K562 (cell line): ENCODE data around the gene FAM219A. TPM values are rescaled to one million over a fixed set of nuclear protein-coding genes. Genes with fewer than 3 reads are reported as not detected.

Experiments
- ATAC-seq: fragments of 200-7000 bp; cut with Tn5 transposase; 3 replicates; pipeline ENCODE4 v1.9.1; 2020; ENCODE audit warnings: moderate library complexity
- BruUV-seq: library from RNA; stranded (reverse); fragments of 400-500 nt; replicated peaks from 2 replicates; lab custom pipeline; 2021; lab: Mats Ljungman, UMichigan
- CTCF ChIA-PET: fragments of 300-600 bp; formaldehyde crosslinking; extraction: SDS; loops from one replicate; lab custom pipeline; 2021; ENCODE audit warnings: low intra/inter-chr PET ratio; lab: Yijun Ruan, JAX
- POLR2A ChIA-PET: fragments of 300-600, 350-650 bp; sonication (Branson Sonifier 250); formaldehyde crosslinking; extraction: SDS; loops from one replicate; lab custom pipeline; 2021; ENCODE audit warnings: antibody characterized with exemption, inconsistent platforms; lab: Yijun Ruan, JAX
- DNase-seq, 4 experiments: peaks; one replicate each; pipeline versions ENCODE4 v3.0.0 to v3.0.0-alpha.2; 2011 to 2018; ENCODE audit warnings: low spot score in 3 of 4, mixed read lengths in 3 of 4; ENCODE audit errors: extremely low read depth in 1 of 4
- FAIRE-seq: peaks from 2 replicates; lab custom pipeline; 2011; peaks lifted over from hg19 to GRCh38; lab: Jason Lieb, UNC
- H2AFZ ChIP-seq: 2 replicates; pipeline ENCODE4 v1.6.0; 2011; ENCODE audit warnings: low read depth, low read length, control low read depth, inconsistent platforms
- H3K27ac ChIP-seq: fragments of 200-600 bp; 3 replicates; pipeline ENCODE4 v1.8.0; 2011; ENCODE audit warnings: low read depth, mild to moderate bottlenecking, control low read depth, inconsistent platforms, low read length, moderate library complexity, mixed read lengths; ENCODE audit errors: extremely low read depth
- H3K27me3 ChIP-seq, 2 experiments: fragments of 300-600 bp in 1 of 2; 2 replicates in 1 of 2; 3 replicates in 1 of 2; pipeline versions ENCODE4 v1.6.0 to v1.8.0; 2011; ENCODE audit warnings: inconsistent platforms in 2 of 2, low read length in 2 of 2, mild to moderate bottlenecking in 1 of 2, mixed read lengths in 1 of 2, moderate library complexity in 1 of 2; ENCODE audit not compliant: control insufficient read depth in 2 of 2, insufficient read depth in 2 of 2
- H3K36me3 ChIP-seq: fragments of 300-600 bp; 3 replicates; pipeline ENCODE4 v1.8.0; 2011; ENCODE audit warnings: mild to moderate bottlenecking, low read length, inconsistent platforms; ENCODE audit not compliant: control insufficient read depth, insufficient read depth
- H3K4me1 ChIP-seq, 2 experiments: fragments of 200-600 bp in 1 of 2; replicated peaks in 1 of 2; 2 replicates in 1 of 2; 3 replicates in 1 of 2; pipeline versions ENCODE4 v1.5.1 to v1.8.0; 2011; ENCODE audit warnings: inconsistent platforms in 2 of 2, low read length in 2 of 2, mild to moderate bottlenecking in 1 of 2, mixed read lengths in 1 of 2, moderate library complexity in 1 of 2; ENCODE audit not compliant: control insufficient read depth in 2 of 2, insufficient read depth in 2 of 2
- H3K4me2 ChIP-seq: 2 replicates; pipeline ENCODE4 v1.6.1; 2011; ENCODE audit warnings: low read length, control low read depth, inconsistent platforms, mixed read lengths; ENCODE audit not compliant: insufficient read depth
- H3K4me3 ChIP-seq: fragments of 200-600 bp; sonication (generic), shearing (Covaris generic); 2 replicates; pipeline ENCODE4 v1.5.1; 2016; ENCODE audit warnings: control low read depth, inconsistent platforms
- H3K79me2 ChIP-seq: fragments of 200-600 bp; 3 replicates; pipeline ENCODE4 v1.8.0; 2011; ENCODE audit warnings: low read length, inconsistent platforms; ENCODE audit not compliant: control insufficient read depth, insufficient read depth
- H3K9ac ChIP-seq, 2 experiments: 2 replicates each; pipeline versions ENCODE4 v1.6.0 to v1.6.1; 2011; ENCODE audit warnings: low read depth in 2 of 2, low read length in 2 of 2, control low read depth in 1 of 2, inconsistent platforms in 1 of 2, mild to moderate bottlenecking in 1 of 2, mixed read lengths in 1 of 2; ENCODE audit not compliant: insufficient read depth in 1 of 2
- H3K9me1 ChIP-seq: one replicate; pipeline ENCODE4 v1.6.0; 2011; ENCODE audit warnings: inconsistent platforms, mild to moderate bottlenecking, low read length, moderate library complexity; ENCODE audit not compliant: control insufficient read depth, insufficient read depth
- H3K9me3 ChIP-seq: replicated peaks from 2 replicates; pipeline ENCODE4 v1.5.1; 2011; ENCODE audit warnings: low read depth, low read length, inconsistent platforms; ENCODE audit not compliant: control insufficient read depth, insufficient read depth
- H4K20me1 ChIP-seq: replicated peaks from 2 replicates; pipeline ENCODE4 v1.6.1; 2011; ENCODE audit warnings: low read length, inconsistent platforms, mixed read lengths; ENCODE audit not compliant: control insufficient read depth, insufficient read depth
- ATF7 ChIP-seq: fragments of 450-650 bp; IDR thresholded peaks from 2 replicates; pipeline ENCODE4 v1.7.1; 2014; ENCODE audit warnings: mild to moderate bottlenecking, moderate library complexity
- HDAC2 ChIP-seq: fragments of 450-650 bp; IDR thresholded peaks from 2 replicates; pipeline ENCODE4 v1.6.1; 2016; ENCODE audit warnings: mild to moderate bottlenecking
- JUN ChIP-seq, 2 experiments: sonication (generic) in 1 of 2; formaldehyde crosslinking in 1 of 2; IDR thresholded peaks; 2 replicates each; pipeline versions ENCODE4 v1.6.1 to v1.8.0; 2012 to 2022; ENCODE audit warnings: borderline replicate concordance in 2 of 2, mild to moderate bottlenecking in 2 of 2, improper control_type of control experiment in 1 of 2, low read depth in 1 of 2, low read length in 1 of 2, missing genetic modification reagents in 1 of 2
- JUND ChIP-seq, 2 experiments: IDR thresholded peaks; 2 replicates in 1 of 2; 3 replicates in 1 of 2; pipeline ENCODE4 v1.6.1; 2011; ENCODE audit warnings: borderline replicate concordance in 2 of 2, low read depth in 2 of 2, low read length in 2 of 2, improper control_type of control experiment in 1 of 2, missing biosample characterization in 1 of 2, missing genetic modification characterization in 1 of 2, missing genetic modification reagents in 1 of 2
- KDM5B ChIP-seq: fragments of 200-600 bp; sonication (generic); IDR thresholded peaks from 2 replicates; pipeline ENCODE4 v1.6.1; 2012; ENCODE audit warnings: low read depth, mild to moderate bottlenecking, moderate library complexity, low read length, control low read depth, inconsistent platforms; ENCODE audit not compliant: insufficient replicate concordance
- L3MBTL2 ChIP-seq: fragments of 450-650 bp; IDR thresholded peaks from 2 replicates; pipeline ENCODE4 v1.6.1; 2016; ENCODE audit warnings: mild to moderate bottlenecking, moderate library complexity
- PHF8 ChIP-seq: fragments of 200-600 bp; sonication (generic); IDR thresholded peaks from 2 replicates; pipeline ENCODE4 v1.6.1; 2012; ENCODE audit warnings: mixed run types, mild to moderate bottlenecking, inconsistent platforms, low read length, moderate library complexity, borderline replicate concordance
- SAFB2 ChIP-seq: fragments of 200-400 bp; formaldehyde crosslinking; IDR thresholded peaks from 2 replicates; pipeline ENCODE4 v1.6.1; 2018; ENCODE audit warnings: borderline replicate concordance, low read length, low read depth, moderate library complexity; ENCODE audit not compliant: severe bottlenecking
- SIX5 ChIP-seq, 2 experiments: IDR thresholded peaks; 2 replicates each; pipeline ENCODE4 v1.6.1; 2011; ENCODE audit warnings: low read length in 2 of 2, borderline replicate concordance in 1 of 2, low read depth in 1 of 2, mild to moderate bottlenecking in 1 of 2, moderate library complexity in 1 of 2; ENCODE audit not compliant: insufficient read depth in 1 of 2
- SNRNP70 ChIP-seq: fragments of 200-400 bp; formaldehyde crosslinking; optimal IDR thresholded peaks from 2 replicates; pipeline ENCODE3; 2017; ENCODE audit warnings: low read depth, low read length
- ZFX ChIP-seq: sonication (generic); formaldehyde crosslinking; IDR thresholded peaks from 2 replicates; pipeline ENCODE4 v1.8.0; 2022; ENCODE audit warnings: mild to moderate bottlenecking, missing genetic modification reagents, moderate library complexity
- ZNF766 ChIP-seq: fragments of 200-800 bp; sonication (Bioruptor generic); conservative IDR thresholded peaks from 2 replicates; pipeline ENCODE4 v1.6.1; 2016; ENCODE audit warnings: missing genetic modification characterization, missing compliant biosample characterization
- WGBS: fragments of 100-300 bp; shearing (Covaris generic); methylation state at CpG from one replicate; pipeline ENCODE4 v1.1.6; 2016; ENCODE audit warnings: low coverage, mixed read lengths; ENCODE audit not compliant: insufficient coverage; ENCODE audit errors: missing lambda C conversion rate; 5-methylcytosine and 5-hydroxymethylcytosine counted together
- in situ Hi-C: fragments of 300-500 bp; cut with MboI; formaldehyde crosslinking; loops from 4 replicates; pipeline ENCODE4 v1.15.0; 2018; ENCODE audit warnings: inconsistent platforms, mixed read lengths
- intact Hi-C: fragments of 100-400 bp; cut with micrococcal nuclease; formaldehyde crosslinking; loops from 2 replicates; pipeline ENCODE4 v1.14.2; 2022
- polyA plus RNA-seq, 8 experiments: library from polyadenylated mRNA; depleted of rRNA in 4 of 8; stranded (reverse) in 5 of 8; unstranded in 3 of 8; fragments of >200 nt; fragmentation: Nextera tagmentation in 2 of 8; fragmentation: Illumina TruSeq in 1 of 8; extraction: Ambion mirVana in 2 of 8; extraction: Trizol in 1 of 8; gene quantifications; 2 replicates each; pipeline versions ENCODE4 v1.2.1 to v1.2.3, GENCODE V29; 2011 to 2014; ENCODE audit warnings: inconsistent platforms in 1 of 8, missing spikeins in 1 of 8
- total RNA-seq, 7 experiments: library from RNA; depleted of rRNA in 6 of 7; stranded (reverse); fragments of >200 nt in 6 of 7; fragmentation: Illumina TruSeq in 2 of 7; extraction: Trizol in 2 of 7; gene quantifications; 2 replicates each; pipeline versions ENCODE4 v1.2.1 to v1.2.3, GENCODE V29; 2011 to 2021; ENCODE audit warnings: low replicate concordance in 1 of 7
- TF ChIP-seq, protein P1 (sequence below): fragments of 250-450 bp; sonication (Bioruptor Pico); IDR thresholded peaks from 2 replicates; pipeline ENCODE4 v1.8.0; 2022; ENCODE audit warnings: inconsistent platforms
- TF ChIP-seq, protein P2 (sequence below): fragments of 450-650 bp; IDR thresholded peaks from 2 replicates; pipeline ENCODE4 v1.6.1; 2016
- TF ChIP-seq, protein P3 (sequence below): sonication (generic); formaldehyde crosslinking; IDR thresholded peaks from 2 replicates; pipeline ENCODE4 v1.8.1; 2022; ENCODE audit warnings: missing genetic modification reagents

The FAM219A gene
- total and polyA plus RNA-seq, 9 of the 15 experiments (the other 6 are each of a cell fraction or from before 2014, with no cell fraction given), result 0.63 to 8.6 (median 2.9) TPM

DNA sequence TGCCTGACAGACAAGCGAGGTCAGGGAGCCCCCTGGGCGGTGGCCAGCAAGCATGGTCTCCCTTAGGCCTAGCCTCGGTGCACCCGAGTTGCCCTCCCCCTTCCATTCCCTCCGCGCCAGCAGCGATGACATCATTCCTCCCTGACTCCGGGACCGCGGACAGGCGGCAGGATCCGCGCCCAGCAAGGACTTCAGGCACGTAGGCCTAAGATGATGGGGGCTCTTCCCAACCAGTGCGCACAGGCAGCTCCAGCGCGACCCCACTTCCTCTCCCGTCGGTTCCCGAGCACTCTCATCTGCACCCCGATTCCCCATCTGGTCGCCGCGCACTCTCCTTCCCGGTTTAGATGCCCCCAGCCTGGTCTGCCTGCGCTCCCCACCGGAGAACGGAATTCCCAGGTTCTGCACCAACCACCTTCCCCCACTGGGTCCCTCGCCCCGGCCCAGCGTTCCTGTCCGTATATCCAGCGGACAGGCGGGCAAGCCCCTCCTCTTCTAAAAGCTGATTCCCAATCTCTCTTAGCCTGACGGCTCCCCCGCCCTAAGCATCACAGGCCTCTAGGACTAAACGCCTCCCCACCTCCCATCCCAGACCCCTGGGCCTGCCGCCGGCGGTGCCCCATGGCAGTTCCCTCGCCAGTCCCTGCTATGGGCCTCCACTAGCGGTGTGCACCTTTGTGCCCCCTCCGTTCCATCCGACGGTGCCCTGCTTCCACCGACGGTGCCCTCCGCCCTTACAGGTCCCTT is 931 bp downstream of the FAM219A start:
- ATAC-seq (peak; percentile 24; the same call in 1 of the 3 replicates), FAIRE-seq (no peak), DNase-seq (peak; percentile 21 to 38 (median 24))
- peaks cover 4 to 22% of the 10 kb centered on the region in 2 experiments; a peak in 4 of 5 replicates for H3K4me1 ChIP-seq
- intact Hi-C loops, result no loop called here
- 37% methylated on average over 25 of the region's 48 CpGs for WGBS
- peak overlapping the region; percentile 73 for H3K4me2 ChIP-seq
- CTCF ChIA-PET, result no interaction called here
- H3K79me2 ChIP-seq, result peaks cover 4% of the 10 kb centered on the region; the same call in 1 of the 3 replicates
- peak overlapping the region; percentile 44 to 92; a peak in 3 of 4 replicates for H3K9ac ChIP-seq
- no peaks in the 10 kb centered on the region for H3K9me3 ChIP-seq
- H4K20me1 ChIP-seq, result peaks cover 8% of the 10 kb centered on the region; the same call in 1 of the 2 replicates
- BruUV-seq, result no TSS peak
- H3K27ac ChIP-seq, result no peak overlapping the region
- no peaks in the 10 kb centered on the region for H3K36me3 ChIP-seq
- H3K9me1 ChIP-seq, result no peaks in the 10 kb centered on the region
- in situ Hi-C loops, result no loop called here
- POLR2A ChIA-PET, result interaction anchor here (0.6 to 0.8 kb wide), 2 partner anchors 10 to 142 kb away, joined by 3 read pairs; no protein-coding TSS in a partner anchor
- no peaks in the 10 kb centered on the region for H3K27me3 ChIP-seq
- H2AFZ ChIP-seq, result no peak overlapping the region
- peak overlapping the region; percentile 58 for H3K4me3 ChIP-seq
- TF ChIP-seq, protein P1, sequence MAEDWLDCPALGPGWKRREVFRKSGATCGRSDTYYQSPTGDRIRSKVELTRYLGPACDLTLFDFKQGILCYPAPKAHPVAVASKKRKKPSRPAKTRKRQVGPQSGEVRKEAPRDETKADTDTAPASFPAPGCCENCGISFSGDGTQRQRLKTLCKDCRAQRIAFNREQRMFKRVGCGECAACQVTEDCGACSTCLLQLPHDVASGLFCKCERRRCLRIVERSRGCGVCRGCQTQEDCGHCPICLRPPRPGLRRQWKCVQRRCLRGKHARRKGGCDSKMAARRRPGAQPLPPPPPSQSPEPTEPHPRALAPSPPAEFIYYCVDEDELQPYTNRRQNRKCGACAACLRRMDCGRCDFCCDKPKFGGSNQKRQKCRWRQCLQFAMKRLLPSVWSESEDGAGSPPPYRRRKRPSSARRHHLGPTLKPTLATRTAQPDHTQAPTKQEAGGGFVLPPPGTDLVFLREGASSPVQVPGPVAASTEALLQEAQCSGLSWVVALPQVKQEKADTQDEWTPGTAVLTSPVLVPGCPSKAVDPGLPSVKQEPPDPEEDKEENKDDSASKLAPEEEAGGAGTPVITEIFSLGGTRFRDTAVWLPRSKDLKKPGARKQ (CRISPR knock-in tag), result peak; percentile 38; the same call in 1 of the 2 replicates
- TF ChIP-seq L3MBTL2, result no peak
- peak; percentile 73 for TF ChIP-seq ZFX
- TF ChIP-seq PHF8, result peak; percentile 33; the same call in 1 of the 2 replicates
- no peak for TF ChIP-seq SAFB2
- TF ChIP-seq JUN (IDR thresholded peaks at IDR 0.05; ENCODE audit: borderline replicate concordance, low read depth, low read length), result peak; percentile 49; the same call in 1 of the 2 replicates
- no peak for TF ChIP-seq JUN (CRISPR knock-in tag; IDR thresholded peaks at IDR 0.05; ENCODE audit: borderline replicate concordance)
- TF ChIP-seq ZNF766 (CRISPR knock-in tag), result no peak
- no peak for TF ChIP-seq HDAC2
- no peak for TF ChIP-seq SIX5 (IDR thresholded peaks at IDR 0.05; ENCODE audit: borderline replicate concordance in 1 of 2, insufficient read depth in 1 of 2, low read depth in 1 of 2, low read length in 2 of 2)
- no peak for TF ChIP-seq SNRNP70
- TF ChIP-seq ATF7, result peak; percentile 78; the same call in 1 of the 2 replicates
- TF ChIP-seq JUND (IDR thresholded peaks at IDR 0.05; ENCODE audit: borderline replicate concordance, low read depth, low read length), result peak; percentile 37; the same call in 1 of the 2 replicates
- peak; percentile 50; the same call in 1 of the 3 replicates for TF ChIP-seq JUND (tag; IDR thresholded peaks at IDR 0.05; ENCODE audit: borderline replicate concordance, low read depth, low read length)
- TF ChIP-seq, protein P2, sequence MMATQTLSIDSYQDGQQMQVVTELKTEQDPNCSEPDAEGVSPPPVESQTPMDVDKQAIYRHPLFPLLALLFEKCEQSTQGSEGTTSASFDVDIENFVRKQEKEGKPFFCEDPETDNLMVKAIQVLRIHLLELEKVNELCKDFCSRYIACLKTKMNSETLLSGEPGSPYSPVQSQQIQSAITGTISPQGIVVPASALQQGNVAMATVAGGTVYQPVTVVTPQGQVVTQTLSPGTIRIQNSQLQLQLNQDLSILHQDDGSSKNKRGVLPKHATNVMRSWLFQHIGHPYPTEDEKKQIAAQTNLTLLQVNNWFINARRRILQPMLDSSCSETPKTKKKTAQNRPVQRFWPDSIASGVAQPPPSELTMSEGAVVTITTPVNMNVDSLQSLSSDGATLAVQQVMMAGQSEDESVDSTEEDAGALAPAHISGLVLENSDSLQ, result 0 out of 2 replicates have a peak, but pooled peaks have one; percentile 10
- TF ChIP-seq KDM5B, result peak; percentile 17
- TF ChIP-seq, protein P3, sequence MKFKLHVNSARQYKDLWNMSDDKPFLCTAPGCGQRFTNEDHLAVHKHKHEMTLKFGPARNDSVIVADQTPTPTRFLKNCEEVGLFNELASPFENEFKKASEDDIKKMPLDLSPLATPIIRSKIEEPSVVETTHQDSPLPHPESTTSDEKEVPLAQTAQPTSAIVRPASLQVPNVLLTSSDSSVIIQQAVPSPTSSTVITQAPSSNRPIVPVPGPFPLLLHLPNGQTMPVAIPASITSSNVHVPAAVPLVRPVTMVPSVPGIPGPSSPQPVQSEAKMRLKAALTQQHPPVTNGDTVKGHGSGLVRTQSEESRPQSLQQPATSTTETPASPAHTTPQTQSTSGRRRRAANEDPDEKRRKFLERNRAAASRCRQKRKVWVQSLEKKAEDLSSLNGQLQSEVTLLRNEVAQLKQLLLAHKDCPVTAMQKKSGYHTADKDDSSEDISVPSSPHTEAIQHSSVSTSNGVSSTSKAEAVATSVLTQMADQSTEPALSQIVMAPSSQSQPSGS (CRISPR knock-in tag), result peak; percentile 83; the same call in 1 of the 2 replicates
